SK-N-SH (cell line): ENCODE results near the gene WBP2.

Experiments
- EP300 ChIP-seq, 2 experiments: IDR thresholded peaks; 2 replicates each; pipeline versions ENCODE4 v1.4.0 to v1.6.1; 2012; ENCODE audit warnings: borderline replicate concordance in 1 of 2, low read depth in 1 of 2, low read length in 1 of 2
- TF ChIP-seq, protein P1 (sequence below): fragments of 200-600 bp; sonication (generic); IDR thresholded peaks from 2 replicates; pipeline ENCODE4 v1.6.1; 2017; ENCODE audit warnings: antibody characterized with exemption, mild to moderate bottlenecking, moderate library complexity

DNA sequence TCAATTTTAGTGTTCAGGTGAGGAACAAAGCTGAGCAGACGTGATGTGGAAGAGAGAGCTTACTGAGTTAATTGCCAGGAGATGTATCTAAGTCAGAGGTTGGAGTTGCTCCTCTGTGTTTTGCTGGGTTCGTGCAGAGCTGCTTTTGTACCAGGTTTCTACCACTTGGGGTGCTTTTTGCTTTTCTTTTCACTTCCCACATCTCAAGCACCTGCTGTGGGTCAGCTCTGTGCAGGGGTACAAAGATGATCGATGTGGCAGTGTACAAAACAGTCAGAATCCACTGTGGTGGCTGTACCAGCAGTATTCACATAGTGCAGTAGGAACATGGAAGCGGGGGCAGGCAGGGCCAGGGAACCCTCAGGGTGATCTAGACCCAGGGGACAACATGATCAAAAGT, 55.7 kb downstream of the WBP2 start:
- TF ChIP-seq, protein P1, sequence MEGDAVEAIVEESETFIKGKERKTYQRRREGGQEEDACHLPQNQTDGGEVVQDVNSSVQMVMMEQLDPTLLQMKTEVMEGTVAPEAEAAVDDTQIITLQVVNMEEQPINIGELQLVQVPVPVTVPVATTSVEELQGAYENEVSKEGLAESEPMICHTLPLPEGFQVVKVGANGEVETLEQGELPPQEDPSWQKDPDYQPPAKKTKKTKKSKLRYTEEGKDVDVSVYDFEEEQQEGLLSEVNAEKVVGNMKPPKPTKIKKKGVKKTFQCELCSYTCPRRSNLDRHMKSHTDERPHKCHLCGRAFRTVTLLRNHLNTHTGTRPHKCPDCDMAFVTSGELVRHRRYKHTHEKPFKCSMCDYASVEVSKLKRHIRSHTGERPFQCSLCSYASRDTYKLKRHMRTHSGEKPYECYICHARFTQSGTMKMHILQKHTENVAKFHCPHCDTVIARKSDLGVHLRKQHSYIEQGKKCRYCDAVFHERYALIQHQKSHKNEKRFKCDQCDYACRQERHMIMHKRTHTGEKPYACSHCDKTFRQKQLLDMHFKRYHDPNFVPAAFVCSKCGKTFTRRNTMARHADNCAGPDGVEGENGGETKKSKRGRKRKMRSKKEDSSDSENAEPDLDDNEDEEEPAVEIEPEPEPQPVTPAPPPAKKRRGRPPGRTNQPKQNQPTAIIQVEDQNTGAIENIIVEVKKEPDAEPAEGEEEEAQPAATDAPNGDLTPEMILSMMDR = no peak
- TF ChIP-seq EP300 (IDR thresholded peaks at IDR 0.05; ENCODE audit: borderline replicate concordance in 1 of 2, low read depth in 1 of 2, low read length in 1 of 2) = no peak
